GM19324 (cell line): ENCODE results near the gene CAPN13.
"Not testable (repeated sequence)": the region's sequence is repeated elsewhere in the genome, so short reads cannot be mapped to it uniquely, and the experiment has no call there.

Source experiments
- ATAC-seq: cut with Tn5 transposase; IDR thresholded peaks from one replicate; pipeline ENCODE4 v1.9.1; 2021; ENCODE audit warnings: mild to moderate bottlenecking, moderate library complexity; ENCODE audit not compliant: unreplicated experiment, low FRiP score

Gene CAPN13

GRCh38 chr2:30706534-30707303 lies 100.5 kb downstream of the CAPN13 start:
- no peak for ATAC-seq

- no peak for ATAC-seq
These were observed 101.3 kb downstream of the CAPN13 start for GRCh38 chr2:30705711-30706533.

DNA sequence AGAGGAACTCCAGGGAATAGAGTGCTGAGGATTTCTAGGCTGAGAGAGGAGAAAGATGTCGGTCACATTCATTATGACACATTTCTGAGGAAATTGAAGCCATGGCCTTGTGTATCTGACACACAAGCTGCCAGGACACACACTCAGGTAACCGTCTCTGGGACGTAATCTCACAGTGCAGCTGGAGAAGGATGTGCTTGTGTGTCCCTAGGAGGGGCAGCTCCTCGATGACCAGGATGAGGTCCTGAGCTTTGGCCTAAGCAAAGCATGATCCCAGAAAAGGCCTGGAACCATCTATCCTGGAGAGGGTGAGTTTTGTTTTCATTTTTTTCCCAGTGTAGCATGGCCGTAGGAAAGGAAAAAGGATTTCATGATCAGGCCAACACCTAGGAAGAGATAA lies 102.2 kb downstream of the CAPN13 start:
- no peak for ATAC-seq

DNA sequence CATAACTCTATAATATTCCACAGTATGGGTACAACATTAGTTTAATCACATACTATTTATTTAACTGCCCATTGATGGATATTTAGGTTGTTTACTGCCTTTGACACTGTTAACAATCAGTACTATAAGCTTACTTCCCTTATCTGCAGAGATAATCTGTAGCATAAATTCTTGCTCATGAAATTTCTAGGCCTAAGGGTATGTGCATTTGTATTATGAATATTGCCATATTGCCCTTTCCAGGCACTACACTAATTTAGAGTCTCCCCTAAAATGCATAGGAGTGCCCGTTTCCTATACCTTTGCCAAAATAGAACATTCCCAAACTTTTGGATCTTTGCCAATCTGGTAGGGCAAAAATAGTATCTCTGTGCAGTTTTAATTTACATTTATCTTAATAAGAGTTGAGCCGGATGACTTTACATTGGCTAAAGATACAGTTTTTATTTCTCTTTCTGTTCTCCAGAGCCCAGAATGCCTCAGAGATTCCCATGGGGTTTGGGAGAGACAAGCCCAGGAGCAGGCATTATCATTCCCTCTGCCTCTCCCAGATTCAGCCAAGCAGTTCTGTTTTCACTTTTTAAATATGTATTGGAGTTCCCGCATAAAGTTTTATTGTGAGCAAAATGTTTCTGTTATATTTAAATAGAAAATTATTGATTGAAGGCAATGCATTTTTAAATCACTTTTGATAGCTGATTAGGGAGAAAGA lies 102.8 kb downstream of the CAPN13 start:
- ATAC-seq: no peak

DNA sequence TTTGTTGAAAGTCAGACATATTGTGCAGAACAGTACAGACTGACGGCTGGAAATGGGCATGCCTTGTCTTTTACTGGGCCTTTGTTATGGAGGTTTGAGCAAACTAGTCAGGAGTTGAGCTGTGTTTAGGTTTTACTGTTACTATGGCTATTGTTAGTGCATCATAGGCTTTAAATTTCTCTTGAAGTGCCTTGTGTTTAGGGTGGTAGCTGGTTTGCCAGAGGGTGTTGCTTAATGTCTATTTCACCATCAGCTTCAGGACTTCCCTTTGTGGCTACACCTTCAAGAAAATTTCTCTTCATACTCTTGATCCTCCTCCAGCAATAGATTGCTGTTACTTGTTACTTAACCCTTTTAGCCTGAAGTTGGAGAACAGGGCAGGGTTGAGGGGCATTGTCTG lies 104.6 kb downstream of the CAPN13 start:
- ATAC-seq: no peak

DNA sequence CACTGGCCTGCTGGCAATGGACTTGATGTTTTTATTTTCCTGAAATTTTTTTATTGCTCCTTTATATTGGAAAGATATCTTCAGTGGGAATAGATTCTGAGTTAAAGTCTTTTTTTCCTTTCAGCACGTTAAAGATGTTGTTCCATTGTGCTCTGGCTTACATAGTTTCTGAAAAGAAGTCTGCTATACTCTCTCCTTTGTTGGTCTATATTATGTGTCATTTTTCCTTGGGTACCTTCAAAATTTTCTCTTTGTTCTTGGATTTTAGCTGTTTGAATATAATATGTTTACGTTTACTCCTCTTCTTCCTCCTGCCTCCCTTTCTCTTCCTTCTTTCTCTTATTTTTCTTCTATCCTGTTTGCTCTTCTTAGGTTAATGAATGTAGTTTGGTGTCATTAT lies 105.5 kb downstream of the CAPN13 start:
- ATAC-seq: no peak

DNA sequence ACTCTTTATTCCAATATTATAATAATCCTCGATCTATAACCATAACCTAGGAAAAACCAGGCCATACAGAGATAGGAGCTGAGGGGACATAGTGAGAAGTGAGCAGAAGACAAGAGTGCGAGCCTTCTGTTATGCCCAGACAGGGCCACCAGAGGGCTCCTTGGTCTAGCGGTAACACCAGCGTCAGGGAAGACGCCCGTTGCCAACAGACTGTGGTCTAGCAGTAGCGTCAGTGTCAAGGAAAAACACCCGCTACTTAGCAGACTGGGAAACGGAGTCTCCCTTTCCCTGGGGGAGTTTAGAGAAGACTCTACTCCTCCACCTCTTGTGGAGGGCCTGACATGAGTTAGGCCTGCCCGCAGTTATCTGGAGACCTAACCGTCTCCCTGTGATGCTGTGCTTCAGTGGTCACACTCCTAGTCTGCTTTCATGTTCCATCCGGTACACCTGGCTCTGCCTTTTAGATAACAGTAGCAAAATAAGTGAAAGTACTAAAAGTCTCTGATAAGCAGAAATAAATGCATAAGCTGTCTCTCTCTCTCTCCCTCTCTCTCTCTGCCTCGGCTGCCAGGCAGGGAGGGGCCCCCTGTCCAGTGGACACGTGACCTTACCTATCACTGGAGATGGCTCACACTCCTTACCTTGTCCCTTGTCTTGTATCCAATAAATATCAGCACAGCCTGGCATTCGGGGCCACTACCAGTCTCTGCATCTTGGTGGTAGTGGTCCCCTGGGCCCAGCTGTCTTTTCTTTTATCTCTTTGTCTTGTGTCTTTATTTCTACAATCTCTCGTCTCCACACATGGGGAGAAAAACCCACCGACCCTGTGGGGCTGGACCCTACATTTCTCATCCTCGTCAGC lies 109.8 kb downstream of the CAPN13 start:
- ATAC-seq: not testable (repeated sequence)

- no peak for ATAC-seq
These were observed 111.5 kb downstream of the CAPN13 start for GRCh38 chr2:30695749-30696148.

- ATAC-seq: no peak
These were observed 112.8 kb downstream of the CAPN13 start for GRCh38 chr2:30694286-30695055.

- ATAC-seq: no peak
These were observed 113.4 kb downstream of the CAPN13 start for GRCh38 chr2:30693821-30694281.

DNA sequence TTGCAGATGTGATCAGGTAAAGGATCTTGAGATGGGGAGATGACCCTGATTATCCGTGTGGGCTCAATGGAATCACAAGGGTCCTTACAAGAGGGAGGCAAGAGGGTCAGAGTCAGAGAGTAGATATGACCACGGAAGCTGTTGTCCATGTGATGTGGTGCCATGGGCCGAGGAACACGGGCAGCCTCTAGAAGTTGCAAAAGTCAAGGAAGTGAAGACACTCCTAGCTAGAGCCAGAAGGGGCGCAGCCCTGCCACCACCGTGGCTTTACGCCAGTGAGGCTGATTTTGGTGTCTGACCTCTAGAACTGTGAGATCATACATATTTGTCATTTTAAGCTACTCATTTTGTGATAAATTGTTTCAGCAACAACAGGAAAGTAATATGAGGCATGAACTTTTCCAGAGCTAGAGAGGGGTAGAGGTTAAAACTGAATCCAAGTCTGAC lies 114.4 kb downstream of the CAPN13 start:
- no peak for ATAC-seq

GRCh38 chr2:30691948-30692828 lies 115.1 kb downstream of the CAPN13 start:
- ATAC-seq: no peak

DNA sequence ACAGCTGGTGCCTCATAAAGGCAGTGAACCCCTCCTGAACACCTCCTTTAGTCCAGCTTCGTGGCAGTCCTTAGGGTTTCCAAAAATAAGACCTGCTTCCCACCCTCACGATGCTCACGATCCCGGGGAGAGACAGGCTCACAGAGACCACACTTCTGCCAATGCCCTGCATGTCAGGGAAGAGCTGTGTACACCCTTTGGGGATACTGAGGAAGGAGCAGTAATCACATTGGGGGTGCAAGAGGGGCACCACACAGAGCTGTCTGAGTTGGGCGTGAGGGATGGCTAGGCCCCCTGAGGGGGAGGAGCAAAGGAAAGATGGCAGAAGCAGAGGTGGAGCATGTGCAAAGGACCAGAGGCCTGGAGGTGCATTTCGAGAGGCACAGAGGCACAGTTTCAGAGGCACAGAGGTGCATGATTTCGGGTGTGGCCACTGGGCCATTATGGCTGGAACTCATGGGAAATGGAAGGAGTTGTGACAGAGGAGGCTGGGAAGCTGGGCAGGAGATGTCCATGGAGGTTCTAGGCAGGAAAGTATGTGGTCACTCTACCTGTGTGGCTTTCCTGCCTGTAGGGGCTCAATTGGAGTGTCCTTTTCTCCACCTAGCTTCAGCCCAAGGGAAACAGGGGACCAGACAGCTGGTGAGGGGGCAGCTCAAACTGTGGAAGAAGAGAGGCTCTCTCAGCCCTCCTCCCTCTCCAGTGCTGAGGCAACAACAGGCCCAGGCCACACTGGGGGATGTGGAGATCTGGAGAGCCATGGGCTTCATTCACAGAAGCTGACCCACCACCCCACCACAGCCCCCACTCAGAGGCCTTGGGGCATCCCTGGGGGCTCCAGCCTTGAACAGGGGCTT lies 115.9 kb downstream of the CAPN13 start:
- no peak for ATAC-seq

DNA sequence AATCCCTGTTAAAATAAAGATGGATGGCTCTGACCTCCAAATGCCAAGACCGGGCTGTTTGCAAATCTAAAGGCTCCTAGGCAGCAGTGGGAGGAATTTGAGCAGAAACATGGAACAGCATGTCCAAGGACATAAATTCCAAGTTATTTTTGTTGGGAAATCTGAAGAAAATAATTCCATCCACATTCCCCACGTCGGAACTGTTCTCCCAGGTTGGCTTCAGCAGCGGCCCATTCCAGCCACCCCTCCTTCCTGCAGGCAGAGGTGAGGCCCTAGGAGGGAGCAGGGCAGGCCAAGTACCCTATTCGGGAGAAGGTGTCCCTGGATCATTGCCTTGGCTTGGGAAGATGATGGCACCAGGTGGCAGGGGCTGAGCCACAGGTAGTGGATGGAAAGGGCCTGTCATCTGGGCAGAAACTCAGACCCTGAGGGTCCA lies 117.1 kb downstream of the CAPN13 start:
- ATAC-seq: no peak

GRCh38 chr2:30689496-30690125 lies 117.6 kb downstream of the CAPN13 start:
- no peak for ATAC-seq

DNA sequence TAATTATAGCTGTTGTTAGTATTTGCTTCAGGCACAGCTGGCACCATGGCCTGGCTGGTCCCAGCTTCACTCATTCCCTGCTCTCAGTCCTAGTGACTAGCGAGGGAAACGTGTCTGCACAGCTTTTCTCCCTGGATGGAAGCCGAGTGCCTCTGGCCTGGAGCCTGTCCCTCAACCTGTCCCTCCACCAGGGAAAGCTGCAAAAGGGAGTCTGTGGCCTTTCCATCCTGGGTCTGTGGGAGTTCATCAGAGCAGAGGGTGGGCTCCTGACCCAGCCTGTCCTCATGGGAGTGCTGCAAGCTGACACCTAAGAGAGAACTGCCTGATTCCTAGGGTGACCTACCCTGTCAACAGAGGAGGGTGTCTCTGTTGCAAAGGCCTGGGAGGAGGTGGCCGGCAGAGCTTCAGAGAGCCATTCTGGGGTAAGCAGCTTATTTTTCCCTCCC lies 118.3 kb downstream of the CAPN13 start:
- no peak for ATAC-seq

- ATAC-seq: no peak
These were observed 120.6 kb downstream of the CAPN13 start for GRCh38 chr2:30686669-30687068.
